Measurements from ENCODE around the gene KCNB1.
"Not testable (repeated sequence)": the region's sequence is repeated elsewhere in the genome, so short reads cannot be mapped to it uniquely, and the experiment has no call there.

Gene KCNB1

GRCh38 chr20:49318091-49318429, 164.4 kb downstream of the KCNB1 start:
- no peak for DNase-seq (ENCODE audit: extremely low read depth, low read depth)
- no peak overlapping the region for H3K4me3 ChIP-seq (replicated peaks; ENCODE audit: low read depth, low read length)
- no peak for TF ChIP-seq CTCF (IDR thresholded peaks at IDR 0.05; ENCODE audit: low read depth, low read length, missing control alignments)

DNA sequence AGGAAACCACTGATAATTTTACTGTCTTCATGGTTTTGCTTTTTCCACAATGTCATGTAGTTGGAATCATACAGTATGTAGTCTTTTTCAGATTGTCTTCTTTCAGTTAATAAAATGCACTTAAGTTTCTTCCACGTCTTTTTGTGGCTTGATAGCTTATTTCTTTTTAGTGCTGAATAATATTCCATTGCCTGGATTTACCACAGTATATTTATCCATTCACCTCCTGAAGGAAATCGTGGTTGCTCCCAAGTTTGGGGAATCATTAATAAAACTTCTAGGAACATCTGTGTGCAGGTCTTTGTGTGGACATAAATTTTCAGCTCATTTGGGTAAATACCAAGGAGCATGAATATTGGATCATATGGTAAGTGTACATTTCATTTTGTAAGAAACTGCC, 165.8 kb downstream of the KCNB1 start:
- DNase-seq (ENCODE audit: extremely low read depth, low read depth), result no peak
- H3K4me3 ChIP-seq (replicated peaks; ENCODE audit: low read depth, low read length), result no peak overlapping the region
- TF ChIP-seq CTCF (IDR thresholded peaks at IDR 0.05; ENCODE audit: low read depth, low read length, missing control alignments), result no peak

DNA sequence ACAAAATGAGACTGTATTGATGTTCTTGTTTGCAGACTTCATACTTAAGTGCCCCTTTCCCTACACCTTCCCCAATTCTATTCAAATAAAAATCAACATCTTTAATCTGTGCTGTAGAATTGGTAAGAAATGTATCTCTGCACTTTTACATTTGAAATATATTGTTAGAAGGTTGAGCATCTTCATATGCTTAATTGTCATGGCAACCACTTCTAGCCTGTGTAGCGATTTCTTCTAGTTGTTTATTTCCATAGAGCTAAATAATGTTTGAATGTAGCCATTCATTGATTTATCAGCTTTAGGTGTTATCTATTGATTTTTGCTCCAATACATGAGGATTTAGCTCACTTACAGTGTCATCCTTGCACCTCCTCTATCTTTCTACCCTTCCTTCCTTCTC, 166.9 kb downstream of the KCNB1 start:
- no peak overlapping the region for H3K4me3 ChIP-seq (replicated peaks; ENCODE audit: low read depth, low read length)
- DNase-seq (ENCODE audit: extremely low read depth, low read depth), result no peak
- TF ChIP-seq CTCF (IDR thresholded peaks at IDR 0.05; ENCODE audit: low read depth, low read length, missing control alignments), result no peak

GRCh38 chr20:49314052-49314451, 168.4 kb downstream of the KCNB1 start:
- not testable (repeated sequence) for DNase-seq (ENCODE audit: extremely low read depth, low read depth); H3K4me3 ChIP-seq (replicated peaks; ENCODE audit: low read depth, low read length)

All from HFF-Myc (cell line).